Right ventricle myocardium superior (tissue), 1 donor: ENCODE results near the gene TMEM263. TPM values are rescaled to one million over a fixed set of nuclear protein-coding genes. Genes with fewer than 3 reads are reported as not detected.
A peak's percentile ranks its signal among the peaks of the same experiment; 100 is the strongest.
"Not testable (repeated sequence)": the region's sequence is repeated elsewhere in the genome, so short reads cannot be mapped to it uniquely, and the experiment has no call there.

Experiments used
- ATAC-seq: fragments of 200-7000 bp; cut with Tn5 transposase; one replicate; pipeline ENCODE4 v1.9.1; 2020; ENCODE audit warnings: mild to moderate bottlenecking; ENCODE audit not compliant: poor library complexity
- DNase-seq: peaks from one replicate; pipeline ENCODE4 v3.0.0-alpha.2; 2020
- intact Hi-C: fragments of 100-400 bp; cut with DNase I; formaldehyde crosslinking; loops from one replicate; pipeline ENCODE4 v1.11.2; 2022
- long read RNA-seq: library from polyadenylated mRNA; unstranded; transcript quantifications from one replicate; pipeline ENCODE4 v2.0.0, GENCODE V29; 2021
- total RNA-seq: library from RNA; stranded (reverse); fragmentation: NEBNext Ultra II Directional; extraction: Animal tissue kit (Norgen Biotek cat#: 25700); gene quantifications from one replicate; pipeline ENCODE4 v1.2.1, GENCODE V29; 2021
- donor health status: DM: no; HTN: yes; CAD: no; lungs with severe emphysema.

TMEM263 gene
- total RNA-seq, result 28.8 TPM
- long read RNA-seq, transcript TMEM263-201 (4 exons, 3,362 nt), result minor isoform, 15 of 51 reads
- long read RNA-seq, transcript TMEM263-204 (3 exons, 3,349 nt), result major isoform, 32 of 51 reads
- long read RNA-seq, partial matches to known transcripts, result 0 of 51 reads
- long read RNA-seq, other reads (novel, unspliced or antisense), result 2 of 51 reads

- ATAC-seq (peak; percentile 96), DNase-seq (peak; percentile 97)
- intact Hi-C loops, result loop anchor here (10.0 kb wide), 1 partner anchor 181 kb away; the partner anchor contains the start of gene RIC8B
Observed at GRCh38 chr12:106955377-106956047, at the start of gene TMEM263. Gene TMEM263 (plus strand): TSS chr12:106955907. CDS start chr12:106967117, 11,210 bp downstream.

DNA sequence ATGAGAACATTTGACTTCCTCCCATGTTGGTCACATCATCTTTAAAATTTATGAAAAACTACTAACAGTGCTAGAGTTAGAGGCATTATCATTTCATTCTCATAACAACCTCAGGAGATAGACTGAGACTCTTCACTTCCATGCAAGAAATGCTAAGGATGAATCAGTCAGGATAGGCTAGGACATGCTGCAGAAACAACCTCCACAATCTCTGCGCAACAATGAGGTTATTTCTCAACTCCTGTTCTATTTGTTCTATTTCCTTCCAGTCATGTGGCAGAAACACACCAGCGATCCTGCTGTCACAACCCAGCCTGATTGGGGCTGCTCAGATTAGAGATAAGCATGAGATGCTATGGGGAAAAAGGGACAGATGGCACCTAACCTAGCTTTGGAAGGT is 49.0 kb upstream of the TMEM263 start:
- intact Hi-C loops, result no loop called here
- DNase-seq (no peak), ATAC-seq (no peak)

DNA sequence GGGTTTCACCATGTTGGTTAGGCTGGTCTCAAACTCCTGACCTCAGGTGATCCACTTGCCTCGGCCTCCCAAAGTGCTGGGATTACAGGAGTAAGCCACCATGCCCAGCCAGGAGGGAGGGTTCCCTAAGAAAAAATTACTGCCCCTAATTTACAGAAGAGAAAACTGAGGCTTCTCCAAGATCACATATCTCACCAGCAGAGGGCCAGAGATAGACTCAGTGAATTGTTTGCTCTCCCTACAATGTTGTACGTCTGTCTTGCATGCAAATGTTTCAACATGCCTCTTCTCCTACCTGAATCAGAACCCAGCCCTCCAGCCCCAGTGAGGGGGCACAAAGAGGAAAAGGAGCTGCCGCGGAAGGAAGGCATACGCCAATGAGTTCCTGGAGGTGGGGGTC is 48.3 kb upstream of the TMEM263 start:
- ATAC-seq (no peak), DNase-seq (no peak)
- intact Hi-C loops, result no loop called here

DNA sequence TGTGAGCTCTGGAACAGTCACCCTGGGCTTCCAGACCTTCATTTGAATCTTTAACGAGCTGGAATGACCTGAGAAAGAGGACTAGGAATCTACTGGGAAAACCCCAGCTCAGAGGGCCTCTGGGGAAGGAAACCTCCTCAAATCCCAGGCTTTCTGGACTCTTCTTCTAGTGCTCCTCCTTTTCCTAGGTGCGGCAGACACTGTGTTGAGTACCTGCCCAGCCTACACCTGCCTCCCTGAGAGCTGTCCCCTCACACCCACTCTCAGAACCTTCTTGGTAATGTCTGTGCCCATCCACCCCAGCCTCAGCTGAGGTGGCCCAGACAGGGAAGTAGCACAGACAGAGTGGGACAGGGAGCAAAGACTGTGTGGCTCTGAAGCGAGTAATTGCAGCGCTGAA is 47.9 kb upstream of the TMEM263 start:
- intact Hi-C loops, result no loop called here
- DNase-seq (no peak), ATAC-seq (no peak)

- intact Hi-C loops, result no loop called here
- no peak for DNase-seq
Observed at GRCh38 chr12:106908561-106908960, 47.1 kb upstream of the TMEM263 start.

GRCh38 chr12:106910202-106910601 is 45.5 kb upstream of the TMEM263 start:
- intact Hi-C loops, result no loop called here
- DNase-seq, result no peak
- no peak for ATAC-seq

More at GRCh38 chr12:106908561-106908960, 47.1 kb upstream of the TMEM263 start:
- no peak for ATAC-seq

DNA sequence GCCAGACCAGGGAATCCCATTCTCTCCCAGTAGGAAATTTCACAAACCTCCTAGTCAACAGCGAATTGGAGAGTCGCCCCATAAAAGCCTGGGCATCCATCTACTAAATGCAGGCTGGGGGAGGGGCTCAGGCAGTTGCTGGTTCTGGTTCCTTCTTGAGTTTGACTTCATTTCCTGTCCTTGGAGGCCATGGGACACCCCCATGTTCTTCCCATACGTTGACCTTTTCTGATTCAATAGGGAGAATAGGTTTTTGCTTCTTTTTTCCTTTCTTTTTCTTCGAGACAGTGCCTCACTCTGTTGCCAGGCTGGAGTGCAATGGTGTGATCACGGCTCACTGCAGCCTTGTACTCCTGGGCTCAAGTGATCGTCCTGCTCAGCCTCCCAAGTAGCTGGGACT is 44.1 kb upstream of the TMEM263 start:
- intact Hi-C loops, result no loop called here
- ATAC-seq (no peak), DNase-seq (no peak)

- ATAC-seq (no peak), DNase-seq (no peak)
- intact Hi-C loops, result no loop called here
Observed at GRCh38 chr12:106913456-106913855, 42.3 kb upstream of the TMEM263 start.

- intact Hi-C loops, result loop anchor here (5.0 kb wide), 1 partner anchor 528 kb away; no protein-coding TSS in a partner anchor
- DNase-seq (no peak), ATAC-seq (no peak)
Observed at GRCh38 chr12:106914796-106915634, 40.7 kb upstream of the TMEM263 start.

GRCh38 chr12:106915635-106916026 is 40.1 kb upstream of the TMEM263 start:
- ATAC-seq (no peak), DNase-seq (no peak)
- intact Hi-C loops, result loop anchor here (5.0 kb wide), 1 partner anchor 528 kb away; no protein-coding TSS in a partner anchor

GRCh38 chr12:106917503-106917902 is 38.2 kb upstream of the TMEM263 start:
- DNase-seq (no peak), ATAC-seq (no peak)

DNA sequence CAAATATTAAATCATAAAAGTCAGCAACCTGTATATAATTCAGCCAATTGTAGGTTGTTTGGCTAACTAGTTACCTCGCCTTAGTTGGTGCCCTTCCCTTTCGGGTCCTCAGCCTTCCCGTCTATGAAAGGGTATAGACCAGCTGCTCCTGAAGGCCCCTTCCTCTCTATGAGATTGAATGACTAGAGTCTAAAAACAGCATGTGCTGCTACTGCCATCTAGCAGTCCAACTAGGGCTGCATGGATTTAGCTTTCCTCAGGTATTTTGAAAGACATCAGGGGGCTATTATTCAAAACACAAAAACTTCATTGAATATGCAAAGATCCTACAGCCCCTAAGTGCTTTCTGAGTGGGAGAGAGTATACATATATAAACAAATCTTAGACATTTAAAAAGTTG is 37.0 kb upstream of the TMEM263 start:
- intact Hi-C loops, result loop anchor here (5.0 kb wide), 1 partner anchor 531 kb away; no protein-coding TSS in a partner anchor
- ATAC-seq, result peak; percentile 49
- DNase-seq, result no peak

More at GRCh38 chr12:106917503-106917902, 38.2 kb upstream of the TMEM263 start:
- intact Hi-C loops, result loop anchor here (5.0 kb wide), 1 partner anchor 530 kb away; no protein-coding TSS in a partner anchor

DNA sequence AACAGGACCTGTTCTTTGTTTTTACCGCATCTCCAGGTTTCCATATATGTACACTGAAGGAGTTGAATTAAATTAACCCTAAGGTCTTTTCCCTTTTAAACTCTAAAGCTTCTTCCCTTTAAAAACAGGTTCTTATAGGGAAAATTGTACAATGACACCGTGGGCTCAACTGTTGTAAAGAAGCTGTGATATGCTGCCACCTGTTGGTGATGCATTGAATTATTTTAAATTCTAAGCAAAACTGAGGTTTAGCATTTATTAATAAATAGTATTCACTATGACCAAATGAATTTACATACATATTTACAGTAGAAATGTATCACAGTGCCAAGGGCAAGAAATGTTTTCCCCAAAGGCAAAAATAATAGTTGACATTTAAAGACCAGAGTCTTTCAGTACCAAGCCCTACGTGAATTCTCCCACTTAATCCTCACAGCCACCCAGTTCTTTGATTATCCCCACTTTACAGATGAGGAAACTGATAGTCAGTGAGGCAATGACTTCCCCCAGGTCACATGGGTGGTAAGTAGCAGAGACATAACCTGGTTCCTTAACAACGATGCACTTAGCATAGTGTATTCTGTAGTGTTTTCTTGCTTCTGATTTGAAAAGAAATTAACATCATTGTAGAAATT is 35.7 kb upstream of the TMEM263 start:
- DNase-seq (no peak), ATAC-seq (peak; percentile 52)
- intact Hi-C loops, result loop anchor here (5.0 kb wide), 1 partner anchor 533 kb away; no protein-coding TSS in a partner anchor

GRCh38 chr12:106921976-106922375 is 33.7 kb upstream of the TMEM263 start:
- DNase-seq, ATAC-seq, intact Hi-C loops: not testable (repeated sequence)

DNA sequence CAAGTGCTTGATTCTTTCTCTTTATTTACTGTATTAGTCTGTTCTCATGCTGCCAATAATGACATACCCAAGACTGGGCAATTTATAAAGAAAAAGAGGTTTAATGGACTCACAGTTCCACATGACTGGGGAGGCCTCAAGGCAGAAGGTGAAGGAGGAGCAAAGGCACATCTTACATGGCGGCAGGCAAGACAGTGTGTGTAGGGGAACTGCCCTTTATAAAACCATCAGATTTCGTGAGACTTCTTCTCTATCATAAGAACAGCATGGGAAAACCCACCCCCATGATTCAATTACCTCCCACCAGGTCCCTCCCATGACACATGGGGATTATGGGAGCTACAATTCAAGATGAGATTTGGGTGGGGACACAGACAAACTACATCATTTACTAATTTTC is 32.1 kb upstream of the TMEM263 start:
- DNase-seq, ATAC-seq, intact Hi-C loops: not testable (repeated sequence)

- intact Hi-C loops, result no loop called here
- DNase-seq, result no peak
- ATAC-seq, result peak; percentile 67
Observed at GRCh38 chr12:106924268-106924861, 31.3 kb upstream of the TMEM263 start.

DNA sequence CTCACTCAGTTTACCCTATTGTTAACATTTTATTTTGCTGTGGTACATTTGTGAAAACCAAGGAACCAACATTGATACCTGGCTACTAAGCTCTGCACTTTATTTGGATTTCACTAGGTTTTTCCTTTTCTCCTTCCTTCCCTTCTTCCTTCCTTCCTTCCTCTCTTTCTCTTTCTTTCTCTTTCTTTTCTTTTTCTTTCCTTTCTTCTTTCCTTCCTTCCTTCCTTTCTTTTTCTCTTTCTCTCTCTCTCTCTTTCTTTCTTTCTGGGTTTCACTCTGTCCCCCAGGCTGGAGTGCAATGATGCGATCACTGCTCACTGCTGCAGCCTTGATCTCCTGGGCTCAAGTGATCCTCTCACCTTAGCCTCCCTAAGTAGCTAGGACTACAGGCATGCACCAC is 29.1 kb upstream of the TMEM263 start:
- no peak for DNase-seq
- intact Hi-C loops, result no loop called here
- no peak for ATAC-seq

DNA sequence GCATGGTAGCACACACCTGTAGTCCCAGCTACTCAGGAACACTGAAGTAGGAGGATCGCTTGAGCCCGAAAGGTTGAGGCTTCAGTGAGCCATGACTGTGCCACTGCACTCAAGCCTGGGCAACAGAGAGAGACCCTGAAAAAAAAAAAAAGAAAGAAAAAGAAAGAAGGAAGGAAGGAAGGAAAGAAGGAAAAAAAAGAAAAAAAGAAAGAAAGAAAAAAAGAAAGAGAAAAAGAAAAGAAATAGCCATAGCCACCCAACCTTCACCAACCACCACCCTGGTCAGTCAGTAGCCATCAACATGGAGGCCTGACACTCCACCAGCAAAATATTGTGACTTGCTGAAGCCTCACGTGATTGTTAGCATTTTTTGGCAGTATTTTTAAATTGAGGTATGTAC is 21.4 kb upstream of the TMEM263 start:
- DNase-seq (no peak), ATAC-seq (no peak)
- intact Hi-C loops, result no loop called here
